Adrenal gland (tissue), 12 donors: Measurements from ENCODE around the gene TGFBR2. TPM values are rescaled to one million over a fixed set of nuclear protein-coding genes. Genes with fewer than 3 reads are reported as not detected.

Experiments
- DNase-seq, 7 donors: peaks; one replicate each; pipeline ENCODE4 v3.0.0-alpha.2; 2019 to 2020
- H3K27ac ChIP-seq, 5 donors: fragments of 200-600 bp; sonication (generic) in 4 of 5; 1 replicate in 3 of 5; 2 replicates in 2 of 5; pipeline versions ENCODE4 v1.5.1 to v1.8.0; 2016 to 2020; ENCODE audit warnings: mild to moderate bottlenecking in 1 of 5
- H3K27me3 ChIP-seq: fragments of 200-600 bp; 2 replicates; pipeline ENCODE4 v1.8.0; 2021
- H3K36me3 ChIP-seq, 2 donors: fragments of 200-600 bp; replicated peaks in 1 of 2; 1 replicate in 1 of 2; 2 replicates in 1 of 2; pipeline versions ENCODE4 v1.5.1 to v1.8.0; 2018 to 2022
- H3K4me1 ChIP-seq, 2 donors: fragments of 200-600 bp; replicated peaks in 1 of 2; 1 replicate in 1 of 2; 2 replicates in 1 of 2; pipeline versions ENCODE4 v1.5.1 to v1.8.0; 2018 to 2021
- H3K4me3 ChIP-seq, 4 donors: fragments of 200-600 bp; sonication (generic) in 3 of 4; one replicate each; pipeline ENCODE4 v1.5.1; 2016 to 2018
- H3K9me3 ChIP-seq, 3 donors: fragments of 200-600 bp; sonication (generic) in 1 of 3; replicated peaks in 1 of 3; 1 replicate in 2 of 3; 2 replicates in 1 of 3; pipeline versions ENCODE4 v1.5.1 to v1.8.0; 2016 to 2021
- POLR2A ChIP-seq, 2 donors: fragments of 450-650 bp; IDR thresholded peaks; one replicate each; pipeline ENCODE4 v1.6.1; 2017; ENCODE audit warnings: antibody characterized with exemption in 2 of 2, mild to moderate bottlenecking in 2 of 2, moderate library complexity in 1 of 2
- WGBS, 4 donors: extraction: QIAGEN DNeasy Blood & Tissue Kit in 2 of 4; methylation state at CpG; one replicate each; pipeline versions ENCODE4 v1.1.5 to v1.1.7; 2013 to 2017; 5-methylcytosine and 5-hydroxymethylcytosine counted together
- intact Hi-C, 2 donors: fragments of 100-400 bp; cut with DNase I; formaldehyde crosslinking; loops; one replicate each; pipeline versions ENCODE4 v1.14.1 to v1.15.0; 2022 to 2023
- polyA plus RNA-seq, 3 donors: library from polyadenylated mRNA; stranded (reverse); fragments of 200-250 nt in 2 of 3; fragments of 350-450 nt in 1 of 3; fragmentation: Illumina TruSeq in 1 of 3; extraction: RNeasy Lipid Tissue Mini Kit (QIAGEN cat#74804) in 1 of 3; gene quantifications; one replicate each; pipeline ENCODE4 v1.2.3, GENCODE V29; 2013 to 2014
- total RNA-seq, 9 donors: library from RNA; depleted of rRNA in 4 of 9; stranded (reverse); fragments of >200 nt in 4 of 9; fragments of 120-200 nt in 1 of 9; fragmentation: NEBNext Ultra II Directional in 1 of 9; extraction: Animal tissue kit (Norgen Biotek cat#: 25700) in 1 of 9; gene quantifications; one replicate each; pipeline versions ENCODE4 v1.1.0 to v1.2.4, GENCODE V29; 2013 to 2023
- TF ChIP-seq, protein P1 (sequence below), 6 experiments: fragments of 450-650 bp in 4 of 6; fragments of 200-600 bp in 2 of 6; sonication (generic) in 1 of 6; IDR thresholded peaks; 1 replicate in 5 of 6; 2 replicates in 1 of 6; pipeline versions ENCODE4 v1.5.1 to v1.8.0; 2016 to 2021; ENCODE audit warnings: antibody characterized with exemption in 6 of 6, mild to moderate bottlenecking in 2 of 6, moderate library complexity in 1 of 6
- donor health status: healthy with polysubstance abuse.
- donor health status: Bipolar disorder and iron deficiency.
- donor health status: DM: yes; HTN: yes; CAD: no.
- donor health status: DM: no; HTN: no; CAD: no.
- donor health status: DM: no; HTN: no; CAD: no.
- donor health status: DM: yes; HTN: yes; CAD: no.

Gene TGFBR2
- total and polyA plus RNA-seq, 12 donors: 19.1 to 296 (median 153) TPM

DNA sequence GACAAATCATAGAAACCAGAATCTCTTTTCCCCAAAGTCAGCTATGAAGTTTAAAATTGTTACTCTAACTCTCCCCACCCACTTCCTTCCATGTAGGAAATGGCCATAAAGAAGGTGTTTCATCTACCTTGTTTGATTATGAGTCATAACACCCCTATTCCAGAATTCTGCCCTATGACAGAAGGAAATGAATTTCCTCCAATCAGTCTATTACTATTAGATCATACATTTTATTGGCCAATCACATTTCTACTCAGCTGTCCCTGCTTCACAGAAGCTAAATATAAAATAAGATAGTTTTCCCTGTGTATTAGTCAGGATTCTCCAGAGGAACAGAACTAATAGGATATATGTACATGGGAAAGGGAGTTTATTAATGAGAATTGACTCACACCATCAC, 102.1 kb downstream of the TGFBR2 start:
- no peaks in the 10 kb centered on the region for H3K4me1 ChIP-seq
- intact Hi-C loops: no loop called here
- no peak overlapping the region for H3K27ac ChIP-seq
- H3K27me3 ChIP-seq: no peaks in the 10 kb centered on the region
- H3K4me3 ChIP-seq: no peak overlapping the region
- no peaks in the 10 kb centered on the region for H3K36me3 ChIP-seq
- no peak for DNase-seq
- TF ChIP-seq POLR2A (IDR thresholded peaks at IDR 0.05): no peak
- TF ChIP-seq, protein P1, sequence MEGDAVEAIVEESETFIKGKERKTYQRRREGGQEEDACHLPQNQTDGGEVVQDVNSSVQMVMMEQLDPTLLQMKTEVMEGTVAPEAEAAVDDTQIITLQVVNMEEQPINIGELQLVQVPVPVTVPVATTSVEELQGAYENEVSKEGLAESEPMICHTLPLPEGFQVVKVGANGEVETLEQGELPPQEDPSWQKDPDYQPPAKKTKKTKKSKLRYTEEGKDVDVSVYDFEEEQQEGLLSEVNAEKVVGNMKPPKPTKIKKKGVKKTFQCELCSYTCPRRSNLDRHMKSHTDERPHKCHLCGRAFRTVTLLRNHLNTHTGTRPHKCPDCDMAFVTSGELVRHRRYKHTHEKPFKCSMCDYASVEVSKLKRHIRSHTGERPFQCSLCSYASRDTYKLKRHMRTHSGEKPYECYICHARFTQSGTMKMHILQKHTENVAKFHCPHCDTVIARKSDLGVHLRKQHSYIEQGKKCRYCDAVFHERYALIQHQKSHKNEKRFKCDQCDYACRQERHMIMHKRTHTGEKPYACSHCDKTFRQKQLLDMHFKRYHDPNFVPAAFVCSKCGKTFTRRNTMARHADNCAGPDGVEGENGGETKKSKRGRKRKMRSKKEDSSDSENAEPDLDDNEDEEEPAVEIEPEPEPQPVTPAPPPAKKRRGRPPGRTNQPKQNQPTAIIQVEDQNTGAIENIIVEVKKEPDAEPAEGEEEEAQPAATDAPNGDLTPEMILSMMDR (IDR thresholded peaks at IDR 0.05): no peak
- no peaks in the 10 kb centered on the region for H3K9me3 ChIP-seq

DNA sequence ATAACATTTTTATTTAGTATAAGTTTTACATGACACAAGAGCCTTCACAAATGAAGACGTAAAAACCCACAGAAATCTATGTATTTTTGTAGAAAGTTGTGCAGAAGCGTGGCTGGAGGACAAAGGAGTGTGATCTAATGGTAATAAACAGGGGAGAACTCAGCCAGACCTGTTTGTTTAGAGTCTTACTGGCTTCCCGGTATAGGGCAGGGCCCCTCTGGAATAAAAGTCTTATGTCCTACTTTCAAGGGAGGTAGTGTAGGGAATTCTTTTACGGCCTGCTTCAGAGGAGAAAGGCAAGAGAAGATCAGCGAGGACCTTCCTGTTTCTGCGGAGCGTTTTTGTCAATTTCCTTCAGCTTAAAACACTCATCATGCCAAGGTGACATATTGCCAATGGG, 103.6 kb downstream of the TGFBR2 start:
- DNase-seq: no peak
- no peaks in the 10 kb centered on the region for H3K27me3 ChIP-seq
- H3K4me3 ChIP-seq: no peak overlapping the region
- H3K4me1 ChIP-seq: no peaks in the 10 kb centered on the region
- no peaks in the 10 kb centered on the region for H3K36me3 ChIP-seq
- no peak overlapping the region for H3K27ac ChIP-seq
- 82 to 91% (median 87%) methylated on average over 7 of the region's 7 CpGs for WGBS, 4 donors
- no peaks in the 10 kb centered on the region for H3K9me3 ChIP-seq
- TF ChIP-seq, protein P1 (IDR thresholded peaks at IDR 0.05): no peak
- no peak for TF ChIP-seq POLR2A (IDR thresholded peaks at IDR 0.05)
- intact Hi-C loops: no loop called here

DNA sequence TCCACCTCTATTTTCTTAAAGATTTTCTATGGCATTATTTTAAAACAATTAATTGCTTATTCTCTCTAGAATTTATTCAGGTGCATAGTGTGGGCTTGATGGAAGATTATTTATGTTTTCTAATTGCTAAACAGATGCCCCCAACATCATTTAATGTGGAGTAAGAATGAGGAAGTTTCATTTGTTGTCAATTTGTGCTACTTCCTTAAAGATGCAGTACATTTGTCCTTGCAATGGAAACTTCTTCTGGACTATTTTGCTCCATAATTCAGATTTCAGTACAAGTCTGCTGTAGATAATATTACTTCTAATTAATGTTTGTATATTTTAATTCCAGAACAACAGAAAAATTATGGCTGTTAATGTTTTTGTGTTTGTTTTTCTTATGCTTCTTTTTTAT, 104.8 kb downstream of the TGFBR2 start:
- no peaks in the 10 kb centered on the region for H3K36me3 ChIP-seq
- no peaks in the 10 kb centered on the region for H3K4me1 ChIP-seq
- H3K27me3 ChIP-seq: no peaks in the 10 kb centered on the region
- no peak for TF ChIP-seq POLR2A (IDR thresholded peaks at IDR 0.05)
- TF ChIP-seq, protein P1 (IDR thresholded peaks at IDR 0.05): no peak
- no peaks in the 10 kb centered on the region for H3K9me3 ChIP-seq
- intact Hi-C loops: no loop called here
- no peak overlapping the region for H3K27ac ChIP-seq
- no peak for DNase-seq
- no peak overlapping the region for H3K4me3 ChIP-seq

DNA sequence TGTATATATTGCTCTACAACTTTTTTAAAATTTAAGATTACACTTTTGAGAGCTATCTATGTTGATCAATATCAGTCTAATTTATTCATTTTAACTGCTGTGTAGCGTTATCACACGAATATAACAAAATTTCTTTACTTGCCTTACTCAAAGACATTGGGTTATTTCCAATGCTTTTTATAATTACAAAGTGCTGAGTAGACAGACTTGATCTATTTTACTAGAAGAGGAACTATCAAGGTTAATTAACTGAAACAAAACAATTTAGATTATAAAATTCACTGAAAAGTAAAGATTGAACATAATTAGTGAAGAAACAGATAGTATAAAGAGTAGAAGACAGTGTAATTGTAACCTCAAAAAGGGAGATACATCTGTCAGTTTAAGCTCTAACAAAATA, 105.5 kb downstream of the TGFBR2 start:
- no peaks in the 10 kb centered on the region for H3K36me3 ChIP-seq
- TF ChIP-seq, protein P1 (IDR thresholded peaks at IDR 0.05): no peak
- no peak for TF ChIP-seq POLR2A (IDR thresholded peaks at IDR 0.05)
- 78 to 88% (median 82%) methylated on average over 2 of the region's 2 CpGs for WGBS, 4 donors

More for the DNA sequence above, 105.5 kb downstream of the TGFBR2 start:
- no peaks in the 10 kb centered on the region for H3K9me3 ChIP-seq
- intact Hi-C loops: no loop called here
- H3K27ac ChIP-seq: no peak overlapping the region
- H3K4me3 ChIP-seq: no peak overlapping the region
- H3K4me1 ChIP-seq: no peaks in the 10 kb centered on the region
- no peaks in the 10 kb centered on the region for H3K27me3 ChIP-seq
- no peak for DNase-seq
